Activated CD4-positive, alpha-beta T cell treated with anti-CD3 and anti-CD28 coated beads, Interleukin-2, amount 50 U/mL, for 1 hour (primary cell): ENCODE results near the gene PCK2.
A peak's percentile ranks its signal among the peaks of the same experiment; 100 is the strongest.
"Not testable (repeated sequence)": the region's sequence is repeated elsewhere in the genome, so short reads cannot be mapped to it uniquely, and the experiment has no call there.

Experiments used
- DNase-seq: peaks from one replicate; pipeline ENCODE4 v3.0.0-alpha.2; 2020

The PCK2 gene

DNA sequence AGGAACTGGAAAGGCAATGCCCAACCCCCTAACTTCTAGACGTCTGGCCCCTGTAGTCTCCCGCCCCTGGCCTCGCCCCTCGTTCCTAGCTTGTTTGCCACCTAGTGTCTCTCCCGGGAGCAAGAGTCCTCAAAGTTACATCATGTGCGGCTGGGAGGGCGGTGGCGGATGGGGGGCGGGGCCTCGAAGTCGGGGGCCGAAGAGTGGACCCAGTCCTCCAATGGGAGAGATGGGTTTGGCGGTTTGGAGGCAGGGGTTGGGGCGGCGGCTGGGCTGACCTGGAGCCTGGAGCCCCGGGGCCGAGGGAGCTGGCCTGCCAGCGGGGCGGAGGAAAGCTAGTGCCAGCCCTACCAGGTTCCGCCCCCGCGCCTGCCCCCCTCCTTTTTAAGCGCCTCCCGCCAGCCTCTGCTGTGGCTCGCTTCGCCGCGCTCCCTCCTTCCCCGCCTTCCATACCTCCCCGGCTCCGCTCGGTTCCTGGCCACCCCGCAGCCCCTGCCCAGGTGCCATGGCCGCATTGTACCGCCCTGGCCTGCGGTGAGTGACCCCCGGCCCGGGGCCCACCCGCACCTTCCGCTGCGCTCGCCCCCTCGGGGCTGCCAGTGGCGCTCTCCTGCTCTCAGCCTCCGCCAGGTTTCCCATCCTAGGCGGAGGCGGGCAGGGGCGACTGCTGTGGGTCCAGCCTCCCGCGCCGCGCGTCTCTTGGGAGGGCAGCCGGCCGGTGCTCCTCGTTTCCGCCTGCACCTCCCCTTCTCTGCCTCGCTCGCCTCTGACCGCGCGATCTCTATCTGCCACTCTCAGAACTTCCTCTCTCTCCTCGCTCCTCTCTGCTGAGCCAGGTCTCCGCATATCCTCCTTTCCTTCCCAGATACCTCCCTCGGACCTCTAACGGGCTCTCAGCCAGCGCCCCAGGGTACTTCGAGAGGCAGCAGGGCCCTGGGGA, at the start of gene PCK2:
Gene PCK2, plus strand, starts transcription at position 411 of the 940 bp plus-strand sequence. Its CDS starts 95 bp downstream, at position 506.
- peak; percentile 69 for DNase-seq

DNA sequence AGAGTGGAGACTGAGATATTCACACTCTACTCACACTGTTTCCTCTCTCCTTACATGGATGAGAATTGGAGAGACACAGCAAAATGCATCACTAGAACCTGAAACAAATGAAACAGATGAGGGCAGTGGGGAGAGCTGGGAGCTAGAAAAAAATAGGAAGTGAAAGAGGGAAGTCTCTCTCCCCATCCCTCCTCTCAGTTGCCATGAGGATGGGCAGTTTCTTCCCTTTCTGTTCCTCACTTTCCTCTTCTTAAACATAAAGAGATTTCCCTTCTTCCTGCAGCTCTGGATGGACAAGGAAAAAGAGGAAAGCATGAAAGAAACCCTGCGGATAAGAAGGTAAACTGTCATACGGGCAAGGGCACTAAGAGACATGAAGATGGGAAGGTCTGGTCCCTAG, 45.1 kb upstream of the PCK2 start:
- not testable (repeated sequence) for DNase-seq

DNA sequence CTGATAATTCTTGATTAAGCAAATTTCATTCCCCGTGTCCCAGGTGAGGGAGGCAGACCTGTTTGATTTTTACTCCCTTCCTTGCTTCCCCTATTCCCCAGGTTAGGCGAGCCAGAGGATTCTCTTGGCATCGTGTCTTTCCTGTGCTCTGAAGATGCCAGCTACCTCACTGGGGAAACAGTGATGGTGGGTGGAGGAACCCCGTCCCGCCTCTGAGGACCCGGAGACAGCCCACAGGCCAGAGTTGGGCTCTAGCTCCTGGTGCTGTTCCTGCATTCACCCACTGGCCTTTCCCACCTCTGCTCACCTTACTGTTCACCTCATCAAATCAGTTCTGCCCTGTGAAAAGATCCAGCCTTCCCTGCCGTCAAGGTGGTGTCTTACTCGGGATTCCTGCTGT, 43.4 kb upstream of the PCK2 start:
- not testable (repeated sequence) for DNase-seq

DNA sequence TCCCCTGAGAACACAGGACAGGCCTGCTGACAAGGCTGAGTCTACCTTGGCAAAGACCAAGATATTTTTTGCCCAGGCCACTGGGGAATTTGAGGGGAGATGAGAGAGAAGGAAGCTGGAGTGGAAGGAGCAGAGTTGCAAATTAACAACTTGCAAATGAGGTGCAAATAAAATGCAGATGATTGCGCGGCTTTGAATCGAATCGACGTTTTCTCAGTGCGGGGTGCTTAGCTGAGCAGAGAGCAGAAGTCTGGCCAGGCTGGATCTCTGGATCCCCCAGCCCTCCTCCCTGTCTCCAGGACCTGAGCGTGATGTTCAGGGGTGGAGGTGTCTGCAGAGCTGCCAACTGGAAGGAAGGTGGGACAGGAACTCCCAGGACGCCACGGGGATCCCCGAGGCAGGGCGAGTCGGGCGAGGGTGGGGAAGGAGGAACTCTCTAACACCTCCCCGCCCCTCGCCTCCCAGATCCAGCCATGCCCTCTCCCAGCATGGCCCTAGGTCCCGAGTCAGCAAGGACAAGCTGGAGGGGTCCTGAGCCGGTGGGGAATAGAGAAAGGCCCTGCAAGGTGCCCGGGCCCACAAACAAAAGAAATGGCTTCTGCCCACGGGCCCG, 42.8 kb upstream of the PCK2 start:
- DNase-seq = no peak

DNA sequence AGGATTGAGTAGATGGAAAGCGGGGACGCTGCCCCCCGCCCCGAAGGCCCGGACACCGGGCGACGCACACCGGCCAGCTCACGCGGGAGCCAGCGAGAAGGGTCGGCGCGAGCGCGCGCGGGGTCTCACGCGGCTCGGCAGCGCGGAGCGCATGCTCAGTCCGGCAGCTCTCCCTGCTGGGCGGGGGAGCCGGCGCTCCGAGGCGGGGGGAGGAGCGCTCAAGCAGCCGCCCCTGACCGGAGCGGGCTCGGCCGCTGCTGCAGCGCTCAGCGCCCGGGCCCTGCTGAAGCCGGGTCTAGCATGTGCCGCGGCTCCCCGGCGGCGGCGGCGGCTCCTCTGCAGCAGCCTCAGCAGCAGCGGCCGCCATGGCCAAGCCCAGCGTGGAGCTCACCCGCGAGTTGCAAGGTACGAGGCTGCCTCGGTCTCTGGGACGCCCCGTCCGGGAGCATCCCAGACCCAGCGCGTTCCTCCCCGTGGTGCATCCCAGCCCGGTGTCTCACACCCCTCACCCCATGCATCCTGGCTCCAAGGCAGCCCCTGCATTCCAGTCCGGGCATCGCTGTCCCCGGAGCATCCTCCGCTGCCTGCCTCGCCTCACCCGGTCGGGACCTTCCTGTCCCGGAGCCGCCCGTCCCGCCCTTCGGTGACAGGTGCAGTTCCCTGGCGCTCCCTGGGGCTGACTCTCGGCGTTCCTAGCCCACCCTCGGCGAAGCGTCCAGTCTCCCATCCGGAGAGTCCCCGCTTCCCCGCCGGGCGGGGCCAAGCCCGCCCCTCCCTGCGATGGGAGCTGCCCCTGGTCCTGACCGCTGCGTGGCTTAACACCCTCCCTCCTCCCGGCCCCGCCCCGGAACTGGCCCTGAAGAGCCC, 42.1 kb upstream of the PCK2 start, which contains the start of gene CARMIL3:
Gene CARMIL3, plus strand, starts transcription at position 221 of the 867 bp plus-strand sequence. Its CDS starts 145 bp downstream, at position 366.
- peak; percentile 50 for DNase-seq

DNA sequence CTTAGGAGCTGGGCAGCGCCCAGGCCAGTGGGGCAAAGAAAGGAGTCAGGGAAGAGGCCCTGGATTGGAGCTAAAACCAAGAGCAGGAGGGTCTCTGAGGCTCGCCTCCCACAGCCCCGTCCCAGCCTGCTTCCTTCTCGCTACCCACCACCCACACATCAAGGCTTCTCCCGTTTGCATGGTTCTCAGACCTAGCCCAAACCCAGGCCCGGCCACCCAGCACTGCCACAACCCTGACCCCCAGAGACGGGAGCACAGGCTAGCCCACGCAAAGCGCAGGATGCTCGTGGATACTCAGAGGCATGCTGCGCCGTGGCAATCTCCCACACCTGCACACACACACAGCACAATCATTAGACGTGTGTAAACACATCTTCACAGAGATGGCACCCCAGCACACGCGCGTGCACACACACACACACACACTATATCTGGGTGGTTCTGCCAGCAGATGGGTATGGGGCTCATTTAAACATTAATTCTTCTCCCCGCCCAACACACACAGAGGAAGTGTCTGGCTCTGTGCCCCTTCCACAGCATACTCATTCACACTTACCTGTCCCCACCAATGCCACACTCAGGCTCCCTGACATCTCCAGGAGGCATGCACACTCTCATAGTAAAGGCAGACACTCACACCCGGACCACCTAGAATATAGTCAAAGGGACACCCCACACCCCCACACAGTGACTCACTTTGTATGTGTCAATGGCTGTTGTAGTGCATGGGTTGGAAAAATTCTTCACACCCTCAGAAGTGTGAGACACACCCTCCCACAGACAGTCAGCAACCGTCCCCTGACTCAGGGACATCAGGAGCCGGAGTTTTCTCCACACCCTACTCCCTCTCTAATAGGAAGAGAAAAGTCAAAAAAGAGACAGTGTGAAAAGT, 41.2 kb upstream of the PCK2 start:
- DNase-seq = no peak

DNA sequence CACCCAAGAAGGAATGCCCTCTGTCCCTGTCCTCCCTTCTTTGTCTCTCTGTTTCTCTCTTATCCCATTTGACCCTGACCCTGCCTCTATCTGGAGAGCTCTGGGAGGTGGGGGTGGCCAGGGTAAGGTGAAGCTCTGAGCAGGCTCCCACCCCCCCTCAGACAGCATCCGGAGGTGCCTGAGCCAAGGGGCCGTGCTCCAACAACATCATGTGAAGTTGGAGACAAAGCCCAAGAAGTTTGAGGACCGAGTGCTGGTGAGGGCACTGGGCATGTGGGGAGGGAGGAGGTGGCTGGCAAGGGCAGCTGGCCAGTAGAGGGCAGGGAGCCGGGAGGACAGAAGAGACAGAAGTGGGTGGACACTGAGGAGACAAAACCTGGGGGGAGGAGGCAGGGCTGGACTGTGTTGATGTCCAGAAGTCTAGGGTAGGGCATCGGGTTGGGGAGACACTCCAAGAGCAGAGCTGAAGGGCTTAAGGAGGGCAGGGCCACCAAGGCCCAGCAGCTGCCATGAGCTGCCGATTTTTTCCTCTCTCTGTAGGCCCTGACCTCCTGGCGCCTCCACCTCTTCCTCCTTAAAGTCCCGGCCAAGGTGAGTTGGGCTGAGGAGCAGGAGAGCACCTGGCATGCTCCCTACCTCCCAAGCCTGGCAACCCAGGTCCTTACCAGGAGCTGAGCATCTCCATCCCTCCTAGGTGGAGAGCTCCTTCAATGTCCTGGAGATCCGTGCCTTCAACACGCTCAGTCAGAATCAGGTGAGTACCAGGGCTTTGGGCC, 40.4 kb upstream of the PCK2 start:
- no peak for DNase-seq

GRCh38 chr14:24054324-24054641, 39.8 kb upstream of the PCK2 start:
- no peak for DNase-seq

- DNase-seq = no peak
Observed at GRCh38 chr14:24054646-24055045, 39.5 kb upstream of the PCK2 start.

GRCh38 chr14:24055971-24056799, 37.9 kb upstream of the PCK2 start:
- DNase-seq = no peak

- no peak for DNase-seq
Observed at GRCh38 chr14:24056800-24057184, 37.3 kb upstream of the PCK2 start.

DNA sequence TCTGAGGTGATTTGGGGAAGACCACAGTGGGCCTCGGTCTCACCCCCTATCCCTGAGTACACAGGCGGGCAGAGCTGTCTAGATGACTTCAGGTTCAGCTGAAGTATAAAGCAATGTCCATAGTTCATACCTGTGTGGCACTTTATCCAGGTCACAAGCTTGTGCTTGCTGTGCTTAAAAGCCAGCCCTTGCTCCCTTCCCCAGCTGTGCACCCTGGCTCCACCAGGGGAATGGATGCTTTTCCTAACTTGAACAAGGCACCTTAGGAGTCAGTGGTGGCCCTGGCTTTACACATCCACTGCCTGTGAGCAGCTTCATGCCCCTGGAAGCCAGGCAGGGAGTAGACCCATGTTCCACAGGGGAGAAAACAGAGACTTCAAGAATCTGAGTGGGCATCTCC, 36.8 kb upstream of the PCK2 start:
- no peak for DNase-seq

DNA sequence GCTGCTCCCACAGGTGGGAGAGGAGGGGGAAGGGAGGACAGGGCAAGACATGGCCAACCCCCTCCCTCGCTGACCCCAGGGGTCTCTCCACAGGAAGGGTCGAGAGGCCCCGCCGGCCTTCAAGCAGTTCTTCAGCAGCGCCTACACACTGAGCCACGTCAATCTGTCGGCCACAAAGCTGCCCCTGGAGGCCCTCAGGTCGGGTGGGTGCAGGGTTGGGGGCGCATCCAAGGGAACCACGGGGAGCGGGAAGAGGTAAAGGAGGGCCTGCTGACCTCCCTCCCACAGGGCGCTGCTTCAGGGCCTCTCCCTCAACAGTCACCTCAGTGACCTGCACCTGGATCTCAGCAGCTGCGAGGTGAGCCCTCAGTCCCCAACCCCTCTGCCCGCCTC, 36.2 kb upstream of the PCK2 start:
- no peak for DNase-seq

DNA sequence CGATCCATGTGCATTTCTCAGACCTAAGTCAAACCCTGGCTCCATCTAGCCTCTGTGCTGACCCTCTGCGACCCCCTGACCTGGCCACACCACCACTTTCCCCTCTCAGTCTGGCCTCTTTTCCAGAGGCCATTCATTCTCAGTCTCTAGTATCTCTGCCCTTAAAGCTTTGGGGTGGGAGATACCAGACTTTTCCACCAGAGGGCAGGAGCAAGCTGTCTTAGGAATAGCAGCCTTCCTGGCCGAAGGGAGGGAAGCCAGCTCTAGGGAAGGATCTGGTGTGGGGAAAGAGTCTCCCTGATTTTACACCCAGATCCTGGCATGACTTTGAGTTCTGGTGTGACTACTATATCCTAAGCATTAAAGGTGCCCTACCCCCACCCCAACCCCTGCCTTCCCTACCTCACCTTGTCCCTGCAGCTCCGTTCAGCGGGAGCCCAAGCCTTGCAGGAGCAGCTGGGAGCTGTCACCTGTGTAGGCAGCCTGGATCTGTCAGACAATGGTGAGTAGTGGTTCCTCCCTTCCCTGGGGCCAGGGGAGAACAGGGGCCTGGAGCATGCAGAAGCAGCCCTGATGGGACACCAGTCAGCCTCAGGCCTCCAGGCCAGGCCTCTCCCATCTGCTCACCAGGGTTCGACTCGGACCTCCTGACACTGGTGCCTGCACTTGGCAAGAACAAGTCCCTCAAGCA, 35.7 kb upstream of the PCK2 start:
- no peak for DNase-seq

- no peak for DNase-seq
Observed at GRCh38 chr14:24058951-24059475, 35.1 kb upstream of the PCK2 start.

GRCh38 chr14:24059841-24060388, 34.2 kb upstream of the PCK2 start:
- DNase-seq = no peak

- DNase-seq = no peak
Observed at GRCh38 chr14:24060443-24060842, 33.7 kb upstream of the PCK2 start.

DNA sequence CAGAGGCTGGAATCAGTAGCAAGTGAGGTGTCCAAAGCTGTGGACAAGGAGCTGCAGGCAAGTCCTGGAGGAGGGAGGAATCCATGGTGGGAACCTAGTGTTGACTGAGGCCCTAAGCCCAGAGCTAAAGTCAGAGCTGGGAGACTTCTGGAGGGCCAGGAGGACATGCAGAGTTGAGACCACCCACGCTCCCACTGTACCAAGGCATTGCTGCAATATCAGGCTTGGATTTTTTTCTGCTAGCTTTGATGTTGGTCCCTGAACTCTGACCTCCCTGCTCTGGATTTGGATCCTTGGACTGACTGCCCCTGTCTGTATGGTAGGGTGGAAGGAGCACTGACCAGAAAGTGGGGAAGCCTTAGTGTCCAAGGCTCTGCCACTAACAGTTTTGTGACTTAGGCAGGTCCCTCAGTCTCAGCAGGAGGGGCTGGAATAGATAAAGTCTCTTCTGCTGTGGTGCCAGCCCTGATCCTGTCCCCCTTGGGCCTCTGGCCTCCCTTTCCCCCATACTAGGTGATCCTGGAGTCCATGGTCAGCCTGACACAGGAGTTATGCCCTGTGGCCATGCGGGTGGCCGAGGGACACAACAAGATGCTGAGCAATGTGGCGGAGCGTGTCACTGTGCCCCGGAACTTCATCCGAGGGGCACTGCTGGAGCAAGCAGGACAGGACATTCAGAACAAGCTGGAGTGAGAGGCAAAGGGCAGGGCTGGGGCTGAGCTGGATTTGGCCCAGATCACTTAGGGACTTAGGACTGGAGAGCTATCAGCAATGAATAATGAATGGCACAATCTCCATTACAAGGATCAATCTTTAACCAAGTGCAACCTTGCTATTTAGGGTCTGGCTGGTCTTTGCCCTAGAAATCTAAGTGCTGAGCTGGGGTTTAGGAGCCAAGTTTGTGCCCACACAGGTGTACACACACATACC, 32.9 kb upstream of the PCK2 start:
- no peak for DNase-seq
